ENCODE results near the gene MYBPH.
A peak's percentile ranks its signal among the peaks of the same experiment; 100 is the strongest.

Gene MYBPH

DNA sequence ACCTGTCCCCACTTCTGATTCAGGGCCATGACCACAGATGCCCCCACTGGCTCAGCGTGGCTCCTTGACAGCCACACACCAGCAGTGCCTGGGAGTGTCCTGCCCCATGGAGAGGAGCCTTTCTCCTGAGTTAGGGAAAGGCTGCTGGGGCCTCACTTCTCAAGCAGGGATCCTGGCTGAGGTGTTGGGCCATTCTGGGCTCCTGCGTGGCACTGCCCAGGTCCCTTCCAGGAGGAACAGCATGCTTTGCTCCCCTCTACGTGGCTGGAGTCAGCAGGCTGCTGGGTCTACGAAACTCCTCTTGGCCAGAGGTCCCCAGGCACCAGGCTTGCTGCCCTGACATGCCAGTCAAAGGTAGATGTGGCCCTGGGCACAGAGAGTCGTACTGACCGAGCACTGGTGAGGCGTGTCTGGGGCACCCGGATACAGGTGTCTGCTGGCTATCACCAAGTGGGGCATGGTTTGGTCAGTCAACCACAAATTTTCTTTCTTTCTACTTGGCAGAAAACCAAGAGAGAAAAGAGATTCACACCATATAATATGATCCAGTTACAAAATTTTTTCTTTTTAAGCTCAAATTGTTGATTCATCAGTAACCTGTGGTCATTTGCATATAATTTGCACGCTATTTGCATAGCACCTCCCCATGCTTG, 44.0 kb downstream of the MYBPH start:
- TF ChIP-seq, protein P1, sequence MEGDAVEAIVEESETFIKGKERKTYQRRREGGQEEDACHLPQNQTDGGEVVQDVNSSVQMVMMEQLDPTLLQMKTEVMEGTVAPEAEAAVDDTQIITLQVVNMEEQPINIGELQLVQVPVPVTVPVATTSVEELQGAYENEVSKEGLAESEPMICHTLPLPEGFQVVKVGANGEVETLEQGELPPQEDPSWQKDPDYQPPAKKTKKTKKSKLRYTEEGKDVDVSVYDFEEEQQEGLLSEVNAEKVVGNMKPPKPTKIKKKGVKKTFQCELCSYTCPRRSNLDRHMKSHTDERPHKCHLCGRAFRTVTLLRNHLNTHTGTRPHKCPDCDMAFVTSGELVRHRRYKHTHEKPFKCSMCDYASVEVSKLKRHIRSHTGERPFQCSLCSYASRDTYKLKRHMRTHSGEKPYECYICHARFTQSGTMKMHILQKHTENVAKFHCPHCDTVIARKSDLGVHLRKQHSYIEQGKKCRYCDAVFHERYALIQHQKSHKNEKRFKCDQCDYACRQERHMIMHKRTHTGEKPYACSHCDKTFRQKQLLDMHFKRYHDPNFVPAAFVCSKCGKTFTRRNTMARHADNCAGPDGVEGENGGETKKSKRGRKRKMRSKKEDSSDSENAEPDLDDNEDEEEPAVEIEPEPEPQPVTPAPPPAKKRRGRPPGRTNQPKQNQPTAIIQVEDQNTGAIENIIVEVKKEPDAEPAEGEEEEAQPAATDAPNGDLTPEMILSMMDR (IDR thresholded peaks at IDR 0.05; ENCODE audit: low read length, missing control alignments), result no peak
- H3K4me3 ChIP-seq (replicated peaks; ENCODE audit: low read depth, low read length), result no peak overlapping the region
- no peak for DNase-seq (ENCODE audit: low read depth)

DNA sequence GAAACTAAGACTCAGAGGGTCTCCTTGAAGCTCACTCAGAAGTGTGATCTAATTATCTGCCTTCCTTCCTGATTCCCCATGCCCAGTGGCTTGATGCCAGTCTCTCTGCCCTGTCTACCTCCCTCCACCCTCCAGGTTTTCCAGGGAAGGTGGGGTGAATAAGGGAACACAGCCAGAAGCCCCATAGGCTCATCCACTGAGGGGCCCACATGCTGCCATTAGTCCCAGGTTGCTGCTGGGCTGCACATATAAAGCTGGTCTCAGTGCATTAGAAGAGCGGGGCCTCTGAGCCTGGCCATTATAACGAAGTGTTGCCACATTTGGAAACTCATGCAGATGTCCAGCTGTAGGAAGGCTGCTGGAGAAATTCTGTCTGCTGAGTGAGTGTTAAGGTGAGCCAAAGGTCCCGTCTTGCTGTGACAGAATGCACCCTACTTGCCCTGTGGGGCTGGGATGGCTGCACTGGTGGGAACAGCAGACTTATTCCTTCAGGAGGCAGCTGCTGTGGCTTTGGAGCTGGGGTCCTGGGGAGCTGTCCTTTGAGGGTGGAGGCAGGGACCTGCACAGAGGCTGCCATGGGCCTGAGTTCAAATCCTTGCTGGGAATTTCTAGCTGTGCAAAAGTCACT, 45.2 kb downstream of the MYBPH start:
- DNase-seq (ENCODE audit: low read depth), result no peak
- TF ChIP-seq, protein P1 (IDR thresholded peaks at IDR 0.05; ENCODE audit: low read length, missing control alignments), result no peak
- H3K4me3 ChIP-seq (replicated peaks; ENCODE audit: low read depth, low read length), result no peak overlapping the region

DNA sequence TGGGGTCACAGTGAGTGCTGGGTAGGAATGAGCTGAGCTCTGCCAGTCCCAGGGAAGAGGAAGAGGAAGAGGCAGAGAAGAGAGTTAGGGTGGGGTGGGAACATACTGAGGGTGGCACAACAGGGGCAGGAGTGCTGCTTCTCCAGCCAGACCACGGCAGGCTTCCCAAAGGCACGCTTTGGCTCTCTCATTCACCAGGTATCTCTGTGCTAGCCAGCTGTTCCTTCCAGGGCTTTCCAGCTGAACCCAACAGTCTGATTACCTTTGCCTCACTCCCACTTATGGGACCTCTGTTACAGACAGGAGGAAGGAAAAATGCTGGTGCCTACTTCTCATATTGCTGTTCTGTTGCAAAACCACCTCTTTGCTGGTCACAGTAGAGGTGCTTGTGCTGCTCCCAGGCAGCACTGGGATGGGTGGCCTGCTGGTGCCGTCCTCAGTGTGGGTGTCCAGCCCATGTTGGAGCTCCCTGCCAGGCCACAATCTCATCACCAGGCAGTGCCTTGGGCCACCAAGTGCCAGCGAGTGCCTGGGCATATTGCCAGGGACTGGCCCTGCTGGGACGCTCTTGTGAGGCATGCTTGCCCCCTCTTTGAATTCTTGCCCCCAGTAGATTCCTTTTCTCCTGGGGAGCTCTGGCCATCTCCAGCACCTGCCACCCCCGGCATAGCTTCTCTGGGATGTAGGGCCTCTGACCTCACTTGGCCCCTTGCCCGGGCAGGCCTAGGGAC, 46.0 kb downstream of the MYBPH start:
- TF ChIP-seq, protein P1 (IDR thresholded peaks at IDR 0.05; ENCODE audit: low read length, missing control alignments), result no peak
- no peak for DNase-seq (ENCODE audit: low read depth)
- no peak overlapping the region for H3K4me3 ChIP-seq (replicated peaks; ENCODE audit: low read depth, low read length)

- TF ChIP-seq, protein P1 (IDR thresholded peaks at IDR 0.05; ENCODE audit: low read length, missing control alignments), result no peak
- H3K4me3 ChIP-seq (replicated peaks; ENCODE audit: low read depth, low read length), result peak overlapping the region; percentile 36
- DNase-seq (ENCODE audit: low read depth), result no peak
These were observed 46.7 kb downstream of the MYBPH start for GRCh38 chr1:203128716-203129500.

DNA sequence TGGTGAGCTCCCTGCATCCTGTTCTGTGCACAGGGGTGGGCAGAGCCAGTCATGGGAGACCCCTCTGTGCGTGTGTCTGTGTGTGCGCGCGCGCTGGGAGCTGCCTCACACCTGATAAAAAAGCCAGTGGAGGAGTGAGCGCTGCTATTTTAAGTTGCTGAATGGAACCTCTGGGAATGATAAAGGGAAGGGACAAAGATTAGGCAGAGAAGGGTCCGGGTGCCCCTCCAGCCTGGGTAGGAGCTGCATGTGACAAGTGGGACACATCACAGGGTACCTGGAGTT, 47.3 kb downstream of the MYBPH start:
- DNase-seq (ENCODE audit: low read depth), result no peak
- TF ChIP-seq, protein P1 (IDR thresholded peaks at IDR 0.05; ENCODE audit: low read length, missing control alignments), result no peak
- H3K4me3 ChIP-seq (replicated peaks; ENCODE audit: low read depth, low read length), result peak overlapping the region; percentile 36

DNA sequence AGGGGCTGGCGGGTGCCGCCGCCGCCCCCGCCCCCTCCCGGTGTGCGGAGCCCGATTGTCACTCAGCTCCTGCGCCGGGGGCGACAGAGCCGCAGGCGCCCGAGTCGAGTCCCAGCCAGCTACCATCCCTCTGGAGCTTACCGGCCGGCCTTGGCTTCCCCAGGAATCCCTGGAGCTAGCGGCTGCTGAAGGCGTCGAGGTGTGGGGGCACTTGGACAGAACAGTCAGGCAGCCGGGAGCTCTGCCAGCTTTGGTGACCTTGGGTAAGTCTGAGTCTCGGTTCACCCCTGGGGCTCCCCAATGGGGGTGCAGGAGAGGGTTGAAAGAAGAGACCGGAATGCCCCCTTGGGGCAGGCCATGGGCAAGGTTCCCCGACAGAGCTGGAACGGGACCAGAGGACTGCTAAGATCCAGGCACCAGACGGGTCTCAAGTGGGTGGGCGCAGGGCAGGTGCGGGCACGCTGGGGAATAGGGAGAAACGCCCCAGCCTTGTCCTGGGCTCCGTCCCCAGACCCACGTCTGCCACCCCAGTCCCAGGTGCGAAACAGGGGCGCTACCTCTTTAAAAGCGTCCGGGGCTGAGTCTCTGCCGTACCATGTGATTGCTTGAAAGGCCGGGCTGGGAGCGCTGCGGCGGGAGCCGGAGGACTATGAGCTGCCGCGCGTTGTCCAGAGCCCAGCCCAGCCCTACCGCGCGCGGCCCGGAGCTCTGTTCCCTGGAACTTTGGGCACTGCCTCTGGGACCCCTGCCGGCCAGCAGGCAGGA, 47.8 kb downstream of the MYBPH start, which contains the start of gene ADORA1:
ADORA1 (plus strand) TSS at position 61 of the 765 bp plus-strand sequence. CDS start 1,116 bp downstream, outside the sequence.
- peak within 1 kb of the TSS; percentile 36 for H3K4me3 ChIP-seq (replicated peaks; ENCODE audit: low read depth, low read length)
- peak; percentile 58 for DNase-seq (ENCODE audit: low read depth)
- TF ChIP-seq, protein P1 (IDR thresholded peaks at IDR 0.05; ENCODE audit: low read length, missing control alignments), result no peak
